ENCODE data around the gene DNM3. TPM values are rescaled to one million over a fixed set of nuclear protein-coding genes. Genes with fewer than 3 reads are reported as not detected.

The DNM3 gene
- total RNA-seq, 1 donor from 2014 or later, result 9.6 TPM

- no peak for DNase-seq (ENCODE audit: low spot score in 2 of 2)
- H3K27me3 ChIP-seq, result no peaks in the 10 kb centered on the region
- H3K27ac ChIP-seq, result no peak overlapping the region
- peaks cover 3 to 27% of the 10 kb centered on the region in 2 donors for H3K4me1 ChIP-seq
- no peak for TF ChIP-seq CTCF (IDR thresholded peaks at IDR 0.05)
- H3K4me3 ChIP-seq, result no peak overlapping the region
- no peaks in the 10 kb centered on the region for H3K36me3 ChIP-seq
- no peaks in the 10 kb centered on the region for H3K9me3 ChIP-seq
- intact Hi-C loops (cut with DNase I), result no loop called here
These were observed 562.8 kb downstream of the DNM3 start for GRCh38 chr1:172404121-172404520.

GRCh38 chr1:172405912-172406311 lies 564.6 kb downstream of the DNM3 start:
- no peak for TF ChIP-seq CTCF (IDR thresholded peaks at IDR 0.05)
- H3K27ac ChIP-seq, result no peak overlapping the region
- peaks cover 0 to 16% of the 10 kb centered on the region in 2 donors for H3K4me1 ChIP-seq
- intact Hi-C loops (cut with DNase I), result no loop called here
- no peak for DNase-seq (ENCODE audit: low spot score in 2 of 2)
- H3K9me3 ChIP-seq, result no peaks in the 10 kb centered on the region
- H3K27me3 ChIP-seq, result no peaks in the 10 kb centered on the region
- no peak overlapping the region for H3K4me3 ChIP-seq
- H3K36me3 ChIP-seq, result no peaks in the 10 kb centered on the region

- Histone ChIP-seq H3K27ac (no peak overlapping the region), H3K4me3 (no peak overlapping the region), H3K27me3 (no peaks in the 10 kb centered on the region), H3K36me3 (no peaks in the 10 kb centered on the region), H3K4me1 (peaks cover 0 to 12% of the 10 kb centered on the region in 2 donors), H3K9me3 (no peaks in the 10 kb centered on the region)
- intact Hi-C loops (cut with DNase I), result no loop called here
- TF ChIP-seq CTCF (IDR thresholded peaks at IDR 0.05), result no peak
- DNase-seq (ENCODE audit: low spot score in 2 of 2), result no peak
These were observed 565.7 kb downstream of the DNM3 start for GRCh38 chr1:172406968-172407367.

GRCh38 chr1:172408958-172409357 lies 567.7 kb downstream of the DNM3 start:
- no peaks in the 10 kb centered on the region for H3K36me3 ChIP-seq
- no peak overlapping the region for H3K27ac ChIP-seq
- intact Hi-C loops (cut with DNase I), result no loop called here
- TF ChIP-seq CTCF (IDR thresholded peaks at IDR 0.05), result no peak
- no peaks in the 10 kb centered on the region for H3K4me1 ChIP-seq
- no peak for DNase-seq (ENCODE audit: low spot score in 2 of 2)
- no peaks in the 10 kb centered on the region for H3K9me3 ChIP-seq
- no peaks in the 10 kb centered on the region for H3K27me3 ChIP-seq
- no peak overlapping the region for H3K4me3 ChIP-seq

- TF ChIP-seq CTCF (IDR thresholded peaks at IDR 0.05), result no peak
- Histone ChIP-seq H3K9me3 (no peaks in the 10 kb centered on the region), H3K27me3 (no peaks in the 10 kb centered on the region), H3K4me3 (no peak overlapping the region), H3K36me3 (no peaks in the 10 kb centered on the region), H3K27ac (no peak overlapping the region), H3K4me1 (no peaks in the 10 kb centered on the region)
- no peak for DNase-seq (ENCODE audit: low spot score in 2 of 2)
- intact Hi-C loops (cut with DNase I), result no loop called here
These were observed 568.7 kb downstream of the DNM3 start for GRCh38 chr1:172410027-172410426.

GRCh38 chr1:172411791-172412338 lies 570.6 kb downstream of the DNM3 start:
- no peak overlapping the region for H3K4me3 ChIP-seq
- H3K4me1 ChIP-seq, result no peaks in the 10 kb centered on the region
- no peak overlapping the region for H3K27ac ChIP-seq
- H3K36me3 ChIP-seq, result no peaks in the 10 kb centered on the region
- no peaks in the 10 kb centered on the region for H3K9me3 ChIP-seq
- no peaks in the 10 kb centered on the region for H3K27me3 ChIP-seq
- intact Hi-C loops (cut with DNase I), result no loop called here
- no peak for DNase-seq (ENCODE audit: low spot score in 2 of 2)
- TF ChIP-seq CTCF (IDR thresholded peaks at IDR 0.05), result no peak

All from ascending aorta (tissue), 2 donors.